ENCODE measurements around the gene DELE1.

The DELE1 gene

DNA sequence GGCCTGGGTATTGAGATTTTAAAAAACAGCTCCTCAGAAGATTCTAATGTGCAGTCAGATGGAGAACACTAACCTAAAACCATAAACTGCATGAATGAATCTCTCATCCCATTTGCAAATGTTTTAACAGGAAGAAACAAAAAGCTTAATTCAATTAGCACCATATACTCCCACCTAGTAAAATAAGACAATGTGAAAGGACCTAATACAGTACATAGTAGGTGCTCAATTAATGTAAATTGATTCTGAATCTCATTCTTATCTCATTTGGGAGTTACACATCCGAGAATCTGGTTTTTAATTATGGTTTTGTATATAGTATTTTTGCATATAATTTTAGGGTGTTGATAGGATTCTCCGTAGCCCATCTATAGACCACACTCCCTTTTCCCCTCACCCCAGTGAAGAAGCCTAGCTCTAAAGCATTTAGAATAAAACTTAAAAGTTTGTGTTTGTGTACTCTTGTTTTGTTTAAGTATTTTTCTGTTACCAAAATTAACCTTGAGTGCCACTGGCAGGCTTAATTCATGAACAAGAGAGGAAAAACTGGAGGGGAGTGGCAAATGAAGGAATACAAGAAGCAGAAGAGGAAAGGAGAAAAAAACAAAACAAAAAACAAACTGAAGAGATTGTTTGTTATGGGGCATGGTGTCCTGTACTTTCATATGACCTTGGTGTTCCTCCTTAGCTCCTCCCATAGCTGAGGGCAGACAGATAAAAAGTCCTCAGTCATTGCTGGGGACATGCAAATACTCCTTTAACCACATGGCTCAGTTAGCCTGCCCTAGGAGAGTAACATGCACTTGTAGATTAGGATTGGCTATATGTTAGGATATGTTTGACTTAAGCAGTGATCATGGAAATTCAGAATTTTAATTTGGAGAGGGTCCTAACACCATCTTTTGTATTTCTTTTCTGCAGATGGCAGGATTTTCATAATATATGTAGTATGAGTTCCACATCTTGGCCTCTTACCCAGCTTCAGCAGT, 46.4 kb downstream of the DELE1 start:
- TF ChIP-seq, protein P1, sequence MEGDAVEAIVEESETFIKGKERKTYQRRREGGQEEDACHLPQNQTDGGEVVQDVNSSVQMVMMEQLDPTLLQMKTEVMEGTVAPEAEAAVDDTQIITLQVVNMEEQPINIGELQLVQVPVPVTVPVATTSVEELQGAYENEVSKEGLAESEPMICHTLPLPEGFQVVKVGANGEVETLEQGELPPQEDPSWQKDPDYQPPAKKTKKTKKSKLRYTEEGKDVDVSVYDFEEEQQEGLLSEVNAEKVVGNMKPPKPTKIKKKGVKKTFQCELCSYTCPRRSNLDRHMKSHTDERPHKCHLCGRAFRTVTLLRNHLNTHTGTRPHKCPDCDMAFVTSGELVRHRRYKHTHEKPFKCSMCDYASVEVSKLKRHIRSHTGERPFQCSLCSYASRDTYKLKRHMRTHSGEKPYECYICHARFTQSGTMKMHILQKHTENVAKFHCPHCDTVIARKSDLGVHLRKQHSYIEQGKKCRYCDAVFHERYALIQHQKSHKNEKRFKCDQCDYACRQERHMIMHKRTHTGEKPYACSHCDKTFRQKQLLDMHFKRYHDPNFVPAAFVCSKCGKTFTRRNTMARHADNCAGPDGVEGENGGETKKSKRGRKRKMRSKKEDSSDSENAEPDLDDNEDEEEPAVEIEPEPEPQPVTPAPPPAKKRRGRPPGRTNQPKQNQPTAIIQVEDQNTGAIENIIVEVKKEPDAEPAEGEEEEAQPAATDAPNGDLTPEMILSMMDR (conservative IDR thresholded peaks at IDR 0.05): no peak
- no peak for TF ChIP-seq ZFX (IDR thresholded peaks at IDR 0.05)
- peak overlapping the region; percentile 91 for H3K27ac ChIP-seq

DNA sequence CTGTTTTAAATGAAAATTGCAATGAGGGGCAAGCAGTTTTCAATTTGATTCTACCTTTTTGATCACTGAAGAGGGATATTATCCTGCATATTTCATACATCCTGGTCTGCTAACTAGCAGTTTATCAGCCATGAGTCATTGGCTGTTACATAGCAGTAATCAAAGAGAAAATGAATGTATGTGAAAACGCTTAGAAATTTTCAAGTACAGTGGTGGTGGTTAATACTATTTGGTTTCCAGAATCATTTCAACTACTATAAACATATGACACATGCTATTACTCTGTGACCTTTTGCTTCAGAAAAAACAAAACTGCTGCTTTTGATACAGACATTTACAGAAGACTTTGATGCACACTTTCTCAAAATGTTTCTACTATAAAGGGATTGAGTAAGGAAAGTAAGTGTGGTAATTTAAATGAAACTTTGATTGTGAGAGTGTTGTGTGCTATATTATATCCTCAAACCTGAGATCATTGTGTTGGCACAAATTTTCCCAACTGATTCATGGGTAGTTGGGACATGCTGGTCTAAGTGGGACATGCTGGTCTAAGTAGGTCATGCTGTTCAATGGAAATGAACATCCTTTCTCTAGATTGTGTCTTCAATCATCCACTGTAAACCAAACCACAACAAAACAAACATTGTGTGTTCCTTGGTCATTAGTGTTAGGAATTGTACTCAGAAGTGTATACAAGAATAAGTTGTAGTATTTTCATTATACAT, 50.4 kb downstream of the DELE1 start:
- H3K27ac ChIP-seq: no peak overlapping the region

GRCh38 chr5:141976176-141976575, 52.5 kb downstream of the DELE1 start:
- H3K27ac ChIP-seq: no peak overlapping the region
- TF ChIP-seq, protein P1 (conservative IDR thresholded peaks at IDR 0.05): no peak
- TF ChIP-seq ZFX (IDR thresholded peaks at IDR 0.05): no peak

More for the DNA sequence above, 50.4 kb downstream of the DELE1 start:
- TF ChIP-seq, protein P1 (conservative IDR thresholded peaks at IDR 0.05): no peak
- no peak for TF ChIP-seq ZFX (IDR thresholded peaks at IDR 0.05)

GRCh38 chr5:141978389-141978788, 54.7 kb downstream of the DELE1 start:
- no peak overlapping the region for H3K27ac ChIP-seq
- no peak for TF ChIP-seq ZFX (IDR thresholded peaks at IDR 0.05)
- TF ChIP-seq, protein P1 (conservative IDR thresholded peaks at IDR 0.05): no peak

GRCh38 chr5:141982626-141983025, 59.0 kb downstream of the DELE1 start:
- TF ChIP-seq ZFX (IDR thresholded peaks at IDR 0.05): no peak
- TF ChIP-seq, protein P1 (conservative IDR thresholded peaks at IDR 0.05): no peak
- H3K27ac ChIP-seq: no peak overlapping the region

- TF ChIP-seq, protein P1 (conservative IDR thresholded peaks at IDR 0.05): no peak
- no peak for TF ChIP-seq ZFX (IDR thresholded peaks at IDR 0.05)
- no peak overlapping the region for H3K27ac ChIP-seq
Observed at GRCh38 chr5:141986072-141986471, 62.4 kb downstream of the DELE1 start.

- TF ChIP-seq ZFX (IDR thresholded peaks at IDR 0.05): no peak
- TF ChIP-seq, protein P1 (conservative IDR thresholded peaks at IDR 0.05): no peak
- H3K27ac ChIP-seq: no peak overlapping the region
Observed at GRCh38 chr5:141989720-141990119, 66.0 kb downstream of the DELE1 start.
